ENCODE results near the gene TMEM178B.

The TMEM178B gene

DNA sequence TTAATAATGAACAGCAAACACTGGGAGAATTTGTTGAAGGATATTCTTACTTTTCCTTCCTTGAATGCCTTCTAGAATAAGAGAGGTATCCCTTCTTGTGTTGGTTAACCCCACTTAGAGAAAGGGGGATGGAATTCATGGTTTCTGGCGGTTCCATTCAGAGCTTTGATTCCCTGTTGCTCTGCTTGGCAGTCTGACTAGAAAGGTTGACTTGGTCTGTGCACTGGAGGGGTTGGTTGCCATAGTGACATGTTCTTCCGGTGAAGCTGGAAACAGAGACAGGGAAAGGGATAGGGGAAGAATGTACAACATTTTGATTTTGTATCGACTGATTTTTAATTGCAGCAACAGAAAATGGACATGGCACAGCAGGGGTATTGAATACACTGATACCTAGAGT lies 2.5 kb downstream of the TMEM178B start:
- no peak for TF ChIP-seq FOXP2 (optimal IDR thresholded peaks at IDR 0.05; ENCODE audit: borderline replicate concordance, extremely low read depth, extremely low read length, insufficient read depth)
- TF ChIP-seq SIN3A (IDR thresholded peaks at IDR 0.05; ENCODE audit: borderline replicate concordance, insufficient read depth, low read length), result no peak
- TF ChIP-seq POLR2AphosphoS5 (IDR thresholded peaks at IDR 0.05; ENCODE audit: low read depth, low read length), result no peak
- no peak for TF ChIP-seq TAF1 (IDR thresholded peaks at IDR 0.05; ENCODE audit: borderline replicate concordance, insufficient read depth, low read length)
- TF ChIP-seq, protein P1, sequence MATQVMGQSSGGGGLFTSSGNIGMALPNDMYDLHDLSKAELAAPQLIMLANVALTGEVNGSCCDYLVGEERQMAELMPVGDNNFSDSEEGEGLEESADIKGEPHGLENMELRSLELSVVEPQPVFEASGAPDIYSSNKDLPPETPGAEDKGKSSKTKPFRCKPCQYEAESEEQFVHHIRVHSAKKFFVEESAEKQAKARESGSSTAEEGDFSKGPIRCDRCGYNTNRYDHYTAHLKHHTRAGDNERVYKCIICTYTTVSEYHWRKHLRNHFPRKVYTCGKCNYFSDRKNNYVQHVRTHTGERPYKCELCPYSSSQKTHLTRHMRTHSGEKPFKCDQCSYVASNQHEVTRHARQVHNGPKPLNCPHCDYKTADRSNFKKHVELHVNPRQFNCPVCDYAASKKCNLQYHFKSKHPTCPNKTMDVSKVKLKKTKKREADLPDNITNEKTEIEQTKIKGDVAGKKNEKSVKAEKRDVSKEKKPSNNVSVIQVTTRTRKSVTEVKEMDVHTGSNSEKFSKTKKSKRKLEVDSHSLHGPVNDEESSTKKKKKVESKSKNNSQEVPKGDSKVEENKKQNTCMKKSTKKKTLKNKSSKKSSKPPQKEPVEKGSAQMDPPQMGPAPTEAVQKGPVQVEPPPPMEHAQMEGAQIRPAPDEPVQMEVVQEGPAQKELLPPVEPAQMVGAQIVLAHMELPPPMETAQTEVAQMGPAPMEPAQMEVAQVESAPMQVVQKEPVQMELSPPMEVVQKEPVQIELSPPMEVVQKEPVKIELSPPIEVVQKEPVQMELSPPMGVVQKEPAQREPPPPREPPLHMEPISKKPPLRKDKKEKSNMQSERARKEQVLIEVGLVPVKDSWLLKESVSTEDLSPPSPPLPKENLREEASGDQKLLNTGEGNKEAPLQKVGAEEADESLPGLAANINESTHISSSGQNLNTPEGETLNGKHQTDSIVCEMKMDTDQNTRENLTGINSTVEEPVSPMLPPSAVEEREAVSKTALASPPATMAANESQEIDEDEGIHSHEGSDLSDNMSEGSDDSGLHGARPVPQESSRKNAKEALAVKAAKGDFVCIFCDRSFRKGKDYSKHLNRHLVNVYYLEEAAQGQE (IDR thresholded peaks at IDR 0.05; ENCODE audit: insufficient read depth in 1 of 2, low read depth in 2 of 2, low read length in 2 of 2), result no peak

DNA sequence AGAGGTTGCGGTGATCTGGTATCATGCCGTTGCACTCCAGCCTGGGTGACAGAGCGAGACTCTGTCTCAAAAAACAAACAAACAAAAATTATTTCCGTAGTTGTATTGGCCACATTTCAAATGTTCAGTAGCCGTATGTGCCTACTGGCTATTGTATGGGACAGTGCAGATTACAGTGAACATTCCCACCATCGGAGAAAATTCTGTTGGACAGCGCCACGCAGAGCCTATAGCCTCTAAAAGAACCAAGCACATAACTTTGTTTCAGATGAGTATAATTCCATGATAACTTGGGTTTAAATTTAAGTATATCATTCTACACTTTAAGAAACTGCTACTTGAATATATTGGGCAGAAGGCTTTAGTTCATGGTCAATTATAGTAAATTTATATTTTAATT lies 5.4 kb downstream of the TMEM178B start:
- TF ChIP-seq, protein P1 (IDR thresholded peaks at IDR 0.05; ENCODE audit: insufficient read depth in 1 of 2, low read depth in 2 of 2, low read length in 2 of 2), result peak in 1 of 2 experiments; percentile 85; a peak in 2 of 4 replicates
- no peak for TF ChIP-seq TAF1 (IDR thresholded peaks at IDR 0.05; ENCODE audit: borderline replicate concordance, insufficient read depth, low read length)

DNA sequence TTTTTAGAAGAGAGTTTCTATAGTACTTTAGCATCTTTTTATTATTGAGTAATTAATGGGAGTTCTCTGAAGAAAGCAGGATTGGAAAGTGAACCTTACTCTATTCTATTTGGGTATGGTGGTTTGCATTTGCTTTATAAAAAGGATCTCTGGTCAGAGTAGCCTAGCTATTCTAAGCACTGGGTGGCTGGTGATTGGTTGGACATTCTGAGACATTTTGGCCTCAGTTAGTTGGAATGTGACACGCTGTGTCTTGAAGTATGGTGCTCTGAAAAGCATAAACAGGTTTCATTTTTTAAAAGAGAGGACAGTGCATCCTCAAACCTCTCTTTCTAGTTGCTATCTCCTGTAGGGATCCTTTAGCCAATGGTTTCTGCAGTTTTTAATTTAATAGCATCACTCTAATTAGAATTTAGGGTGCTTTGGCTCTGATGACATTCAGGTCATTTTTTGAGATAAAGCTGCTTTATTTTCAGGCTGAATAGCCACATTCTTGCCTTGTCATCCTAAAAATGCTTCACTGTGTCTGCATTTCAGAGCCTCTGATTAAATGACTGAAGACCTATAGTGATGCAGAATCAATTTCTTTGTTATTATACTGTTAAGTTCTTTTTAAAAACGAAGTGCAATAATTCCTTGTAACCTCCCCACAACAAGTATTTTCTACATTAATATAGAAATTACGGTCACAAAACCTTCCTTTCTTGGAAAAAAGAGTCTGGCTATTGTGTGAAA lies 20.6 kb downstream of the TMEM178B start:
- TF ChIP-seq POLR2AphosphoS5 (IDR thresholded peaks at IDR 0.05; ENCODE audit: low read depth, low read length) (no peak), TAF1 (IDR thresholded peaks at IDR 0.05; ENCODE audit: borderline replicate concordance, insufficient read depth, low read length) (no peak)
- TF ChIP-seq, protein P1 (IDR thresholded peaks at IDR 0.05; ENCODE audit: insufficient read depth in 1 of 2, low read depth in 2 of 2, low read length in 2 of 2), result no peak

DNA sequence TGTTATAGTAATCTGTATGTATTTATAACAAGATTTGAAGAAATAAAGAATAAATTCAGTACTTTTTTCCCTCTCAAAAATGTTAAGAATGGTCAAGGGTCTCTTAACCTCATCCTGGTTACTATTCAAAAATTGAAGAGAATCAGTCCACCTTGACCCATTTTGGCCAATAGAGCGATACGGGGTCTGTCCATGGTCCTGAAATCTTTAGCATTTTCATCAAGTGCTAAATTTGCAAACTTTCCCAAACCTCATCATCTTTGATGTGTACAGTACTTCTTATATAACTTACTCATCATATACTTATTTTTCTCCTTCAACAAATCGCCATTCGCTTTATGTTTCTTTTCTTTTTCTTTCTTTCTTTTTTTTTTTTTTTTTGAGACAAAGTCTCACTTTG lies 23.6 kb downstream of the TMEM178B start:
- no peak for TF ChIP-seq SIN3A (IDR thresholded peaks at IDR 0.05; ENCODE audit: borderline replicate concordance, insufficient read depth, low read length)
- TF ChIP-seq, protein P1 (IDR thresholded peaks at IDR 0.05; ENCODE audit: insufficient read depth in 1 of 2, low read depth in 2 of 2, low read length in 2 of 2), result peak; percentile 85 to 97

DNA sequence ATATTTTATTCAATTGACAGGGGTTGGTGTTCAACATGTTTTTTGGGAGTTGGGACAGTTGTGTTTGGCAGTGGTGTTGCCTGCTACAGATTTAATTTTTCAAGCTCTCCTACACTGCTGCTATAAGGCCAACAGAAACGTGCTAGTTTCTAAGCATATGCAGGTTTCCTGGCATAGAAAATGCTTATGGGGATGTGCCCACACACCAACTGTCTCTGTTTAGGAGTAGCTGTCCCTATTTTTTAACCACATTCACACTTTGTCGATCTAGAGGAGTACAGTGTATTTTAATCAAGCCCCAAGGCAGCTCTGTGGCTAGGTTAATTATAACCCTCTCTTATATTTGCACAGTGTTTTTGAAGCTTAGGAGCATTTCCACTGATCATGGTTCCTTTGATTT lies 28.6 kb downstream of the TMEM178B start:
- no peak for TF ChIP-seq FOXP2 (optimal IDR thresholded peaks at IDR 0.05; ENCODE audit: borderline replicate concordance, extremely low read depth, extremely low read length, insufficient read depth)
- TF ChIP-seq, protein P1 (IDR thresholded peaks at IDR 0.05; ENCODE audit: insufficient read depth in 1 of 2, low read depth in 2 of 2, low read length in 2 of 2), result no peak

Measured in PFSK-1 (cell line).